ENCODE data around the gene METTL6.
"Not testable (repeated sequence)": the region's sequence is repeated elsewhere in the genome, so short reads cannot be mapped to it uniquely, and the experiment has no call there.

METTL6 gene

GRCh38 chr3:15450438-15451215 is 23.3 kb upstream of the METTL6 start:
- DNase-seq = no peak

- DNase-seq = no peak
Measured at GRCh38 chr3:15449489-15450224, 22.3 kb upstream of the METTL6 start.

- no peak for DNase-seq
Measured at GRCh38 chr3:15443826-15444524, 16.6 kb upstream of the METTL6 start.

GRCh38 chr3:15440891-15441290 is 13.5 kb upstream of the METTL6 start:
- no peak for DNase-seq

- DNase-seq = no peak
Measured at GRCh38 chr3:15439476-15439875, 12.1 kb upstream of the METTL6 start.

GRCh38 chr3:15438983-15439382 is 11.6 kb upstream of the METTL6 start:
- no peak for DNase-seq

- DNase-seq = no peak
Measured at GRCh38 chr3:15436246-15436645, 8.9 kb upstream of the METTL6 start.

GRCh38 chr3:15434756-15435155 is 7.4 kb upstream of the METTL6 start:
- no peak for DNase-seq

GRCh38 chr3:15433531-15433930 is 6.2 kb upstream of the METTL6 start:
- no peak for DNase-seq

- DNase-seq = no peak
Measured at GRCh38 chr3:15431256-15431837, 4.0 kb upstream of the METTL6 start.

GRCh38 chr3:15430624-15431023 is 3.3 kb upstream of the METTL6 start:
- no peak for DNase-seq

GRCh38 chr3:15429080-15429479 is 1.7 kb upstream of the METTL6 start:
- DNase-seq = no peak

- DNase-seq = no peak
Measured at GRCh38 chr3:15428539-15428938, 1.2 kb upstream of the METTL6 start.

GRCh38 chr3:15427981-15428380 is 637 bp upstream of the METTL6 start:
- DNase-seq = no peak

- DNase-seq = no peak
Measured at GRCh38 chr3:15426579-15427118, 695 bp downstream of the METTL6 start.

- DNase-seq = no peak
Measured at GRCh38 chr3:15420871-15421270, 6.5 kb downstream of the METTL6 start.

GRCh38 chr3:15410966-15411365 is 16.4 kb downstream of the METTL6 start:
- DNase-seq = not testable (repeated sequence)

- DNase-seq = no peak
Measured at GRCh38 chr3:15409774-15410173, 17.6 kb downstream of the METTL6 start.

GRCh38 chr3:15409239-15409638 is 18.1 kb downstream of the METTL6 start:
- no peak for DNase-seq

GRCh38 chr3:15405448-15406050 is 21.8 kb downstream of the METTL6 start:
- no peak for DNase-seq

GRCh38 chr3:15404767-15405166 is 22.6 kb downstream of the METTL6 start:
- no peak for DNase-seq

GRCh38 chr3:15403965-15404364 is 23.4 kb downstream of the METTL6 start:
- DNase-seq = no peak

- peak; percentile 72 for DNase-seq
Measured at GRCh38 chr3:15403495-15403894, 23.8 kb downstream of the METTL6 start.
